ENCODE results near the gene PRAMEF18. TPM values are rescaled to one million over a fixed set of nuclear protein-coding genes. Genes with fewer than 3 reads are reported as not detected.
"Not testable (repeated sequence)": the region's sequence is repeated elsewhere in the genome, so short reads cannot be mapped to it uniquely, and the experiment has no call there.

Gene PRAMEF18
- total RNA-seq (not detected), polyA plus RNA-seq (not detected)

DNA sequence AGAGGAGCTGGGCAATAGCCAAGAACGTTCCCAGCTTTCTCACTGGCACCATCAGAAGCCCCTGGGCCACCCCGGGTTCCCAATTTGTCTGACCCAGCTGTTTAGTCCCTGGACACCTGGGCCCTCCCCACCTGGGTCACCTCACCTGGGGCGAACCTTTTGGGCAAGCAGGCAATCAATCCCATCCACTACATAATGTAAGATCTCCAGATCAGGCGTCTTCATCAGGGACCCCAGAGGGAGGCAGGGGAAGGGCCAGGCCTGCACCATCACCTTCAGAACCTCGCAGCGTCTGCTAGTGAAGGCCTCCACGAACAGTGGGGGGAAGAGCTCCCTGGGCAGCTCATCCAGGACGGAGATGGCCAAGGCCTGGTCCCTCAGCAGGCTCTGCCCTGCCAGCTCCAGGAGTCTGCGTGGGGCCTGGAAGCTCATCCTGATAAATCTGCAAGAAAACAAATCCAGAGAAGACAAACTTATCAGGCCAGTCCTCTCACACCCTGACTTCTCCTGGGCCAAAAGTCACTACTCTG is at the start of gene PRAMEF18:
Gene PRAMEF18 (minus strand): TSS at position 480 of the 530 bp plus-strand sequence. CDS start 48 bp downstream, at position 432.
- H3K27ac ChIP-seq (ENCODE audit: low read depth); H3K36me3 ChIP-seq (ENCODE audit: insufficient read depth); H3K4me1 ChIP-seq (ENCODE audit: insufficient read depth); H3K4me3 ChIP-seq (ENCODE audit: low read depth, low read length); DNase-seq (ENCODE audit: extremely low spot score): not testable (repeated sequence)
- WGBS = 68% methylated on average over 9 of the region's 9 CpGs

GRCh38 chr1:13265124-13265523 is 39.2 kb upstream of the PRAMEF18 start:
- WGBS = 50% methylated on average over 2 of the region's 3 CpGs
- DNase-seq (ENCODE audit: extremely low spot score); H3K27ac ChIP-seq (ENCODE audit: low read depth); H3K4me3 ChIP-seq (ENCODE audit: low read depth, low read length); H3K4me1 ChIP-seq (ENCODE audit: insufficient read depth); H3K36me3 ChIP-seq (ENCODE audit: insufficient read depth): not testable (repeated sequence)

- H3K4me3 ChIP-seq (ENCODE audit: low read depth, low read length); H3K4me1 ChIP-seq (ENCODE audit: insufficient read depth); H3K27ac ChIP-seq (ENCODE audit: low read depth); DNase-seq (ENCODE audit: extremely low spot score); H3K36me3 ChIP-seq (ENCODE audit: insufficient read depth): not testable (repeated sequence)
- 92% methylated on average over 2 of the region's 5 CpGs for WGBS
Observed at GRCh38 chr1:13253898-13254297, 27.9 kb upstream of the PRAMEF18 start, which contains the start of gene PRAMEF5. PRAMEF5 (plus strand) TSS chr1:13254198; CDS start chr1:13259269, 5,071 bp downstream.

- not testable (repeated sequence) for H3K4me1 ChIP-seq (ENCODE audit: insufficient read depth); H3K27ac ChIP-seq (ENCODE audit: low read depth); H3K4me3 ChIP-seq (ENCODE audit: low read depth, low read length); H3K36me3 ChIP-seq (ENCODE audit: insufficient read depth); DNase-seq (ENCODE audit: extremely low spot score)
- WGBS = 77% methylated on average over 6 of the region's 7 CpGs
Observed at GRCh38 chr1:13247122-13247521, 21.2 kb upstream of the PRAMEF18 start.

- H3K27ac ChIP-seq (ENCODE audit: low read depth); DNase-seq (ENCODE audit: extremely low spot score); H3K4me1 ChIP-seq (ENCODE audit: insufficient read depth); H3K36me3 ChIP-seq (ENCODE audit: insufficient read depth); H3K4me3 ChIP-seq (ENCODE audit: low read depth, low read length): not testable (repeated sequence)
- 69% methylated on average over 2 of the region's 2 CpGs for WGBS
Observed at GRCh38 chr1:13246554-13246871, 20.6 kb upstream of the PRAMEF18 start.

DNA sequence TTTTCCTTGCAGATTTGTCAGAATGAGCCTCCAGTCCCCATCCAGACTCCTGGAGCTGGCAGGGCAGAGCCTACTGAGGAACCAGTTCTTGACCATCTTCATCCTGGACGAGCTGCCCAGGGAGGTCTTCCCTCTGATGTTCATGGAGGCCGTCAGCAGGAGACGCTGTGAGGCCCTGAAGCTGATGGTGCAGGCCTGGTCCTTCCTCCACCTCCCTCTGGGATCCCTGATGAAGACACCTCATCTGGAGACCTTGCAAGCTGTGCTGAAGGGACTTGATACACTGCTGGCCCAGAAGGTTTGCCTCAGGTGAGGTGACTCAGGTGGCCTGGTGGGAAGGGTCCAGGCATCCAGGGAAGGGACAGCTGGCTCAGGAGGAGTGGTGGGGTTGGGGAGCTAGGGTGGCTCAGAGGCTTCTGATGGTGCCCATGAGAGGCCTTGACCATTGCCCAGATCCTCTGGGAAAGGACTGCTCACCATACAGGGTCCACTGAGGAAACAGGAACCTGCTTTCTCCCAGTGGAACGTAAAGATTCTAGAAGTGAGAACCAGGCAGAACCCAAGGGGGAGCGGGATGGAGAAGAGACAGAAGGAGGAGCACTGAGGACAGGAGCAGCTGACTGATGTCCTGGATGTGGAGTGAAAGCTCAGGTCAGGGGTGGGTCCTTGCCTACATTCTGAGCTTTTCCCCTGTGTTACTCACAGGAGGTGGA is 20.0 kb upstream of the PRAMEF18 start:
- WGBS = 68% methylated on average over 5 of the region's 5 CpGs
- not testable (repeated sequence) for H3K4me1 ChIP-seq (ENCODE audit: insufficient read depth); H3K4me3 ChIP-seq (ENCODE audit: low read depth, low read length); H3K36me3 ChIP-seq (ENCODE audit: insufficient read depth); H3K27ac ChIP-seq (ENCODE audit: low read depth); DNase-seq (ENCODE audit: extremely low spot score)

DNA sequence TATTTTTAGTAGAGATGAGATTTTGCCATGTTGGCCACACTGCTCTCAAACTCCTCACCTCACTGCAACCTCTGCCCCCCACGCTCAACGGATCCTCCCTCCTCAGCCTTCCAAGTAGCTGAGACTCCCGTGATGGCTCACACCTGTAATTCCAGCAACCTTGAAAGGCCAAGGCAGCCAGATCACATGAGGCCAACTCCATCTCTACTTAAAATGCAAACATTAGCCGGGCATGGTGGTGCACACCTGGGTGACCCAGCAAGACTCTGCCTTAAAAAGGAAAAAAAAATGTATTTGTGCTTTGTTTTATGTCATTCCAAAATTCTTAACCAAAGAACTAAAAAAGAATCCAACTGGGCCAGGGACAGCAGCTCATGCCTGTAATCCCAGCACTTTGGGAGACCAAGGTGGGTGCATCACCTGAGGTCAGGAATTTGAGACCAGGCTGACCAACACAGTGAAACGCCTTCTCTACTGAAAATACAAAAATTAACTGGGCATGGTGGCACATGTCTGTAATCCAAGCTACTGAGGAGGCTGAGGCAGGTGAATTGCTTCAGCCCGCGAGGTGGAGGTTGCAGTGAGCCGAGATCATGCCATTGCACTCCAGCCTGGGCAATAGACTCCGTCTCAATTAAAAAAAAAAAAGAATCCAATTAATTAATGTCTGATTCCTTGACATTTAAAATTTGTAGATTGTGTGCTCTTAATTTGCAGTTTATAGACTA is 17.7 kb upstream of the PRAMEF18 start:
- not testable (repeated sequence) for H3K27ac ChIP-seq (ENCODE audit: low read depth); H3K4me1 ChIP-seq (ENCODE audit: insufficient read depth); H3K4me3 ChIP-seq (ENCODE audit: low read depth, low read length); DNase-seq (ENCODE audit: extremely low spot score); H3K36me3 ChIP-seq (ENCODE audit: insufficient read depth)
- 80% methylated on average over 9 of the region's 9 CpGs for WGBS

DNA sequence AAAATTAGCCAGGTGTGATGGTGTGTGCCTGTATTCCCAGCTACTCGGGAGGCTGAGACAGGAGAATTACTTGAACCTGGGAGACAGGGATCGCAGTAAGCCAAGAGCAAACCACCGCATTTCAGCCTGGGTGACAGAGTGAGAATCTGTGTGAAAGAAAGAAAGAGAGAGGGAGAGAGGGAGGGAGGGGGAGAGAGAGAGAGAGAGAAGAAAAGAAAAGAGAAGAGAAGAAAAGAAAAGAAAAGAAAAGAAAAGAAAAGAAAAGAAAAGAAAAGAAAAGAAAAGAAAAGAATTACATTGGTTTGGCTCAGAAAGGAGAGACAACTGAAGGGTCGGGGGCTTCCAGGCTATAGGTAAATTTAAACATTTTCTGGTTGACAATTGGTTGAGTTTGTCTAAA is 13.7 kb upstream of the PRAMEF18 start:
- H3K27ac ChIP-seq (ENCODE audit: low read depth); DNase-seq (ENCODE audit: extremely low spot score); H3K4me1 ChIP-seq (ENCODE audit: insufficient read depth); H3K36me3 ChIP-seq (ENCODE audit: insufficient read depth); H3K4me3 ChIP-seq (ENCODE audit: low read depth, low read length): not testable (repeated sequence)
- 87% methylated on average over 4 of the region's 4 CpGs for WGBS

- WGBS = 77% methylated on average over 4 of the region's 4 CpGs
- H3K4me1 ChIP-seq (ENCODE audit: insufficient read depth); H3K36me3 ChIP-seq (ENCODE audit: insufficient read depth); H3K4me3 ChIP-seq (ENCODE audit: low read depth, low read length); H3K27ac ChIP-seq (ENCODE audit: low read depth); DNase-seq (ENCODE audit: extremely low spot score): not testable (repeated sequence)
Observed at GRCh38 chr1:13237572-13237971, 11.6 kb upstream of the PRAMEF18 start.

DNA sequence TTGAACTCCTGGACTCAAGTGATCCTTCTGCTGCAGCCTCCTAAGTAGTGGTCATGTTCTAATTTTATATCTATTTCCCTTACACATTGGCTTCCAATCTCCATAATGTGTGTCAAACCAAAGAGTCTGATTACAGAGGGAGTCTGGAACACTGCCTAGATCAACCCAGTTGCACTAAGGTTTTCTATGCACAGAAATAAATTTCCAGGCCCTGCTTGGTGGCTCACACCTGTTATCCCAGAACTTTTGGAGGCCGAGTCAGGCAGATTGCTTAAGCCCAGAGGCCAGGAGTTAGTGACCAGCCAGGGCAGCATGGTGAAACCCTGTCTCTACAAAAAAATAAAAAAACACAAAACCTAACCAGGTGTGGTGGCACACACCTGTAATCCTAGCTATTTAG is 8.1 kb upstream of the PRAMEF18 start:
- 58% methylated on average over 1 of the region's 1 CpG for WGBS
- DNase-seq (ENCODE audit: extremely low spot score); H3K27ac ChIP-seq (ENCODE audit: low read depth): not testable (repeated sequence)

GRCh38 chr1:13232056-13232455 is 6.1 kb upstream of the PRAMEF18 start:
- not testable (repeated sequence) for H3K36me3 ChIP-seq (ENCODE audit: insufficient read depth); H3K4me1 ChIP-seq (ENCODE audit: insufficient read depth); H3K27ac ChIP-seq (ENCODE audit: low read depth); DNase-seq (ENCODE audit: extremely low spot score); H3K4me3 ChIP-seq (ENCODE audit: low read depth, low read length)
- 63% methylated on average over 2 of the region's 2 CpGs for WGBS

More for the DNA sequence above, 8.1 kb upstream of the PRAMEF18 start:
- not testable (repeated sequence) for H3K4me3 ChIP-seq (ENCODE audit: low read depth, low read length); H3K4me1 ChIP-seq (ENCODE audit: insufficient read depth); H3K36me3 ChIP-seq (ENCODE audit: insufficient read depth)

GRCh38 chr1:13231061-13231750 is 5.3 kb upstream of the PRAMEF18 start:
- H3K36me3 ChIP-seq (ENCODE audit: insufficient read depth); DNase-seq (ENCODE audit: extremely low spot score): not testable (repeated sequence)
- 80% methylated on average over 7 of the region's 7 CpGs for WGBS

GRCh38 chr1:13230601-13231000 is 4.6 kb upstream of the PRAMEF18 start:
- DNase-seq (ENCODE audit: extremely low spot score); H3K36me3 ChIP-seq (ENCODE audit: insufficient read depth); H3K4me3 ChIP-seq (ENCODE audit: low read depth, low read length); H3K4me1 ChIP-seq (ENCODE audit: insufficient read depth); H3K27ac ChIP-seq (ENCODE audit: low read depth): not testable (repeated sequence)
- WGBS = 72% methylated on average over 2 of the region's 2 CpGs

More at GRCh38 chr1:13231061-13231750, 5.3 kb upstream of the PRAMEF18 start:
- not testable (repeated sequence) for H3K4me1 ChIP-seq (ENCODE audit: insufficient read depth); H3K4me3 ChIP-seq (ENCODE audit: low read depth, low read length); H3K27ac ChIP-seq (ENCODE audit: low read depth)
